Activated CD4-positive, alpha-beta T cell treated with anti-CD3 and anti-CD28 coated beads for 36 hours (primary cell): ENCODE results near the gene CTCFL. TPM values are rescaled to one million over a fixed set of nuclear protein-coding genes. Genes with fewer than 3 reads are reported as not detected.
A peak's percentile ranks its signal among the peaks of the same experiment; 100 is the strongest.

Experiments used
- ATAC-seq: fragments of 200-7000 bp; cut with Tn5 transposase; one replicate; pipeline ENCODE4 v1.10.0; 2021; ENCODE audit warnings: mild to moderate bottlenecking, moderate library complexity
- CTCF ChIA-PET: fragments of 350-600 bp; sonication (Branson Sonifier 250); formaldehyde crosslinking; loops from one replicate; lab custom pipeline; 2021; ENCODE audit warnings: antibody characterized with exemption; lab: Charles Lee
- POLR2A ChIA-PET: fragments of 350-600 bp; sonication (Branson Sonifier 250); formaldehyde crosslinking; loops from one replicate; lab custom pipeline; 2021; ENCODE audit warnings: antibody characterized with exemption, inconsistent platforms; lab: Charles Lee
- DNase-seq: peaks from one replicate; pipeline ENCODE4 v3.0.0-alpha.2; 2020
- H3K27ac Mint-ChIP-seq: one replicate; pipeline ENCODE4 v1.8.0; 2021; ENCODE audit warnings: mixed read lengths
- H3K27me3 Mint-ChIP-seq: one replicate; pipeline ENCODE4 v1.8.0; 2021; ENCODE audit warnings: mixed read lengths
- H3K36me3 Mint-ChIP-seq: one replicate; pipeline ENCODE4 v1.8.0; 2021; ENCODE audit warnings: low read depth, mixed read lengths
- H3K4me1 Mint-ChIP-seq: one replicate; pipeline ENCODE4 v1.8.0; 2021; ENCODE audit warnings: mixed read lengths
- H3K4me3 Mint-ChIP-seq: one replicate; pipeline ENCODE4 v1.8.0; 2021; ENCODE audit warnings: mild to moderate bottlenecking, moderate library complexity, mixed read lengths
- H3K9me3 Mint-ChIP-seq: one replicate; pipeline ENCODE4 v1.8.0; 2021; ENCODE audit warnings: low read depth, mixed read lengths
- intact Hi-C, 2 experiments: fragments of 100-400 bp; cut with DNase I in 1 of 2; cut with micrococcal nuclease in 1 of 2; formaldehyde crosslinking; loops; one replicate each; pipeline versions ENCODE4 v1.14.2 to v1.15.1; 2022 to 2024; cut with DNase I, micrococcal nuclease
- total RNA-seq, 2 experiments: library from RNA; stranded (reverse); gene quantifications; one replicate each; pipeline ENCODE4 v1.2.3, GENCODE V29; 2021

CTCFL gene
- total RNA-seq, 2 experiments from 2014 or later: not detected

DNA sequence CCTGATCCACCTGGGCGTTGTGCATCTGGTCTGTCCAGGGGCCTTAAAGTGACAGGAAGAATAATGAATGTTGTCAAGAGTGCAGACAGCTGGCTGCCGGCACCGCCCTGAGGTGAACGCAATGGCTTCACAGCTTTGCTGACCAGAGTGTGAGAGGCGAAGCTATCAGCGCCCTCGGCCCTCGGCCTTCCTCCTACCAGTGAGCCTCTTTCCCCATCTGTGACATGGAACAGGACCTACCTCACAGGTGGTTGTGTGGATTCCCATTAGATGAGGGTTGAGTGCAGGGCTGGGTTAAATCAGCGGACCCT is 54.8 kb downstream of the CTCFL start:
- no peaks in the 10 kb centered on the region for H3K36me3 Mint-ChIP-seq
- CTCF ChIA-PET: interaction anchor here (0.9 kb wide), 1 partner anchor 23 kb away, joined by 3 read pairs; no protein-coding TSS in a partner anchor
- intact Hi-C loops: no loop called here
- H3K27me3 Mint-ChIP-seq: no peaks in the 10 kb centered on the region
- H3K4me1 Mint-ChIP-seq: peaks cover 9% of the 10 kb centered on the region
- no peak overlapping the region for H3K27ac Mint-ChIP-seq
- POLR2A ChIA-PET: interaction anchor here (1.1 kb wide), 1 partner anchor 73 kb away, joined by 3 read pairs; no protein-coding TSS in a partner anchor
- H3K9me3 Mint-ChIP-seq: no peaks in the 10 kb centered on the region
- no peak for ATAC-seq
- H3K4me3 Mint-ChIP-seq: no peak overlapping the region
- no peak for DNase-seq

- ATAC-seq (no peak), DNase-seq (no peak)
- ChIA-PET CTCF (interaction anchor here (0.6 to 0.9 kb wide), 2 partner anchors 24 to 501 kb away, joined by 3 read pairs; no protein-coding TSS in a partner anchor), POLR2A (interaction anchor here (1.1 kb wide), 1 partner anchor 72 kb away, joined by 3 read pairs; no protein-coding TSS in a partner anchor)
- peaks cover 9% of the 10 kb centered on the region for H3K4me1 Mint-ChIP-seq
- no peak overlapping the region for H3K4me3 Mint-ChIP-seq
- H3K9me3 Mint-ChIP-seq: no peaks in the 10 kb centered on the region
- no peaks in the 10 kb centered on the region for H3K36me3 Mint-ChIP-seq
- H3K27me3 Mint-ChIP-seq: no peaks in the 10 kb centered on the region
- intact Hi-C loops: no loop called here
- H3K27ac Mint-ChIP-seq: no peak overlapping the region
These were observed 55.3 kb downstream of the CTCFL start for GRCh38 chr20:57469418-57470211.

GRCh38 chr20:57468523-57469417 is 56.2 kb downstream of the CTCFL start:
- Mint-ChIP-seq H3K36me3 (no peaks in the 10 kb centered on the region), H3K9me3 (no peaks in the 10 kb centered on the region), H3K4me3 (no peak overlapping the region), H3K27me3 (no peaks in the 10 kb centered on the region), H3K27ac (no peak overlapping the region), H3K4me1 (peaks cover 11% of the 10 kb centered on the region)
- no peak for ATAC-seq
- intact Hi-C loops: no loop called here
- POLR2A ChIA-PET: no interaction called here
- CTCF ChIA-PET: interaction anchor here (0.6 to 0.7 kb wide), 2 partner anchors 49 to 502 kb away, joined by 3 to 4 read pairs; no protein-coding TSS in a partner anchor
- DNase-seq: no peak

DNA sequence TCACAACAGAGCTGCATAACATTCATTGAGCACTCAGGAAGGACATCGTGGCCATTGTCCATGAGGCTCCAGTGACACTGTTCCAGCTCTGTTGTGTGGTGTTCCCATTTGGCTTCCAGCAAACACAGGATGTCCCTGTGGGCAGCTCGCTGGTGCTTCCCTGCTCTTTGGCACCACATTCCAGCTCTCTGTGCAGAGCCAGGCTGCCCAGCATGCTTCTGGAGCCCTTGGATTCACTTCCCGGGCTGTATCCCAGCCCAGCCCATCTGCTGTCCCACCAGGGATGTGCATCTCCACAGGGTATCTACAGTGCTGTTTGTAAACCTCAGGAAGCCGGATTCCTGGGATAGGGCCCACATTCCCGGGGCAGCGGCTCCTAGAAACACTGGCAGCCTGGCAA is 57.2 kb downstream of the CTCFL start:
- ChIA-PET CTCF (interaction anchor here (0.7 kb wide), 1 partner anchor 50 kb away, joined by 4 read pairs; no protein-coding TSS in a partner anchor), POLR2A (no interaction called here)
- peaks cover 4% of the 10 kb centered on the region for H3K4me1 Mint-ChIP-seq
- H3K4me3 Mint-ChIP-seq: no peak overlapping the region
- no peaks in the 10 kb centered on the region for H3K36me3 Mint-ChIP-seq
- H3K9me3 Mint-ChIP-seq: no peaks in the 10 kb centered on the region
- no peaks in the 10 kb centered on the region for H3K27me3 Mint-ChIP-seq
- H3K27ac Mint-ChIP-seq: no peak overlapping the region
- DNase-seq: no peak
- no peak for ATAC-seq
- intact Hi-C loops: no loop called here

DNA sequence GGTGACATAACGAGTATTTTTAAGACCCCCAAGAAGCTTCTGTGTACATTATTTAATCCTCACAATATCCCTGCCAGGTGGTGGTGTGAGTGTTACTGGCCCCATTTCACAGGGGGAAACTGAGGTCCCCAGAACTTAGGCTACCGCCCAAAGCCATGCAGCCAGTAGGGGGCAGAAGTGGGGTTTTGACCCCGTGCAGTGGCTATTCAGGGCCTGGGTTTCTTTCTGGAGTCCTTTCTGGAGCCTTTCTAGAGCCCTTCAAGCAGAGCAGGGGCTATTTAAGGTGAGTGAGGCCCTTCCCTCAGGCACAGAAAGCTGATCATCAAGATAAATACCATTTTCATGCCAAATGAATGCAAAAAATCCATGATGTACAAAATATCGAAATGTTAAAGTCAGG is 59.0 kb downstream of the CTCFL start:
- H3K4me1 Mint-ChIP-seq: peaks cover 4% of the 10 kb centered on the region
- H3K4me3 Mint-ChIP-seq: no peak overlapping the region
- POLR2A ChIA-PET: interaction anchor here (0.6 kb wide), 1 partner anchor 139 kb away, joined by 3 read pairs; no protein-coding TSS in a partner anchor
- intact Hi-C loops: no loop called here
- H3K27ac Mint-ChIP-seq: no peak overlapping the region
- no peaks in the 10 kb centered on the region for H3K27me3 Mint-ChIP-seq
- H3K36me3 Mint-ChIP-seq: no peaks in the 10 kb centered on the region
- DNase-seq (no peak), ATAC-seq (no peak)
- CTCF ChIA-PET: interaction anchor here (0.6 to 1.3 kb wide), 2 partner anchors 9 to 48 kb away, joined by 4 read pairs; no protein-coding TSS in a partner anchor
- H3K9me3 Mint-ChIP-seq: no peaks in the 10 kb centered on the region

DNA sequence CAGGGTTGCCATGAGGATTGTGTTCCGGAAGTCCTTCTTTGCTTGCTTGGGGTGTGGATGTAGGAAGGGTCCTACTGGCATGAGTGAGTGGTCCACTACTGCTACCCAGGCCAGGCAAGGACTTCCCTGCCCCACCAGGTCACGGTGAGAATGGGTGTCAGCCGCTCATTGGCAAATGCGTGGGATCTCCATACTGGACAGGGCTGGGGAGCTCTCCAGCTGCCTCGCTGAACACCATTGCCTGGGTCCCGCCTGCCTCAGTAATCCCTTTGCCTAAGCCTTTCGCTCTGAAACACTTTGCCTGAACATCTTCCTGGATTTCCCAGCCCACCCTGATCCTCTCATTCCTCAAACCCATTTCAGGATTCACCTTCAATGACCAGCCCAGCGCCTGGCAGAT is 59.5 kb downstream of the CTCFL start:
- ChIA-PET POLR2A (interaction anchor here (0.6 kb wide), 1 partner anchor 138 kb away, joined by 3 read pairs; no protein-coding TSS in a partner anchor), CTCF (interaction anchor here (0.6 to 1.3 kb wide), 2 partner anchors 9 to 47 kb away, joined by 4 read pairs; no protein-coding TSS in a partner anchor)
- Mint-ChIP-seq H3K27me3 (no peaks in the 10 kb centered on the region), H3K4me3 (no peak overlapping the region), H3K27ac (no peak overlapping the region), H3K36me3 (no peaks in the 10 kb centered on the region), H3K9me3 (no peaks in the 10 kb centered on the region), H3K4me1 (peaks cover 4% of the 10 kb centered on the region)
- no peak for ATAC-seq
- no peak for DNase-seq
- intact Hi-C loops: no loop called here

DNA sequence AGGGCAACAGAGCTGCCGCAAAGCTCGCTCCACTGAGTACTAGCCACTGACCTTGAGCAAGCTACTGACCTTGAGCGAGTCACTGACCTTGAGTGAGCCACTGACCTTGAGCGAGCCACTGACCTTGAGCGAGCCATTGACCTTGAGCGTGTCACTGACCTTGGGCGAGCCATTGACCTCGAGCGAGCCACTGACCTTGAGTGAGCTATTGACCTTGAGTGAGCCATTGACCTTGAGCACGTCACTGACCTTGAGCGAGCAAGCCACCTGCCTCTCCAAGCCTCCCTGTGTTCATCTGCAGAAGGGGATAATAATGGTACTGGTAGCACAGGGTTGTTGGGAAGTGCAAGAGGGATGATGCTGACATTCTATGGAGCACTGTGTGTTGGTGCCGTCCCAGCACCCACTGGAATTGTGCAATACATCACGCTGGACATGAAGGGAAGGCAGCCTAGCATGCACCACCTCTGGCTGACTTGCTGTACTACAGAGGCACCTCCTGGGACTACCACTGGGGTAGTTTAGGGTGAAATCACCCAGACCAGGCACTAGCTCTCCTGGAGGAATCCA is 60.2 kb downstream of the CTCFL start:
- no peaks in the 10 kb centered on the region for H3K36me3 Mint-ChIP-seq
- peaks cover 4% of the 10 kb centered on the region for H3K4me1 Mint-ChIP-seq
- no peak overlapping the region for H3K27ac Mint-ChIP-seq
- H3K27me3 Mint-ChIP-seq: no peaks in the 10 kb centered on the region
- intact Hi-C loops: no loop called here
- no peaks in the 10 kb centered on the region for H3K9me3 Mint-ChIP-seq
- H3K4me3 Mint-ChIP-seq: no peak overlapping the region
- ATAC-seq: peak; percentile 47
- CTCF ChIA-PET: interaction anchor here (1.3 kb wide), 1 partner anchor 10 kb away, joined by 4 read pairs; no protein-coding TSS in a partner anchor
- POLR2A ChIA-PET: no interaction called here
- peak; percentile 27 for DNase-seq

- DNase-seq (no peak), ATAC-seq (no peak)
- ChIA-PET POLR2A (no interaction called here), CTCF (no interaction called here)
- Mint-ChIP-seq H3K9me3 (no peaks in the 10 kb centered on the region), H3K27ac (no peak overlapping the region), H3K27me3 (no peaks in the 10 kb centered on the region), H3K36me3 (no peaks in the 10 kb centered on the region), H3K4me3 (no peak overlapping the region), H3K4me1 (peaks cover 4% of the 10 kb centered on the region)
- intact Hi-C loops: no loop called here
These were observed 62.2 kb downstream of the CTCFL start for GRCh38 chr20:57462781-57463180.

GRCh38 chr20:57461726-57462125 is 63.2 kb downstream of the CTCFL start:
- no peaks in the 10 kb centered on the region for H3K27me3 Mint-ChIP-seq
- H3K36me3 Mint-ChIP-seq: no peaks in the 10 kb centered on the region
- ChIA-PET CTCF (no interaction called here), POLR2A (no interaction called here)
- H3K4me1 Mint-ChIP-seq: peaks cover 4% of the 10 kb centered on the region
- ATAC-seq: no peak
- DNase-seq: no peak
- intact Hi-C loops: no loop called here
- no peak overlapping the region for H3K4me3 Mint-ChIP-seq
- H3K27ac Mint-ChIP-seq: no peak overlapping the region
- H3K9me3 Mint-ChIP-seq: no peaks in the 10 kb centered on the region

DNA sequence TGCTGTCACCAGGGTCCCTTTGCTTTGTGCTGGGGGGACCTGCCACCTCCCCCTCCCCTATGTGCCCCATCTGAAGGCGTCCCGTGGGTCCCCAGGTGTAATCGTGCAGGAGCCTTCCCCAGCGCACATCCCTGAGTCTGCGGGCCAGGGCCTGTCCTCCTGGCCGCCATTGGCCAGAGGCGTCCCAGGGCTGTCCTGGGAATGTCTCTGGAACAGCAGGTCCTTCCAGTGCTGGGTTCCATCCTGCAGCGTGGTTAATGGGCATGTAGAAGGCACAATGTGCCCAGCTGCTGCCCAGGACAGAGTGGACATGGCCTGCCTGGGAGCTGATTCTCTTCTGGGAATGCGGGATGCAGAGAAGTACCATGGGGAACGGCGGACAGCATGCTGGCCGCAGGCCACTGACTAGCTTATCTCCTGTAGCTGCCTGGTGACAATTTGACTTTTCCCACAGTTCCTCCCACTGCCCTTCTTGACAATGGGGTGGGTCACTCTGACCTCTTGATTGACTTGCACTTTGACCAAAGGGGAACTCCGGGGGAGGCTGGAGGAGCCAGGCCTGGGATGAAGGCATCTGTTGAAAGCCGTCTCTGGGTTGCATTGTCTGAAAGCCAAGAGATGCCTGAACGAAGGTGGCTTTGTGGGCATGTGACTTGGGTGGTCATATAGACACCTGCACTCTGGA is 64.0 kb downstream of the CTCFL start:
- Mint-ChIP-seq H3K27me3 (no peaks in the 10 kb centered on the region), H3K4me1 (peaks cover 4% of the 10 kb centered on the region), H3K36me3 (no peaks in the 10 kb centered on the region), H3K27ac (no peak overlapping the region), H3K9me3 (no peaks in the 10 kb centered on the region), H3K4me3 (no peak overlapping the region)
- POLR2A ChIA-PET: no interaction called here
- DNase-seq: no peak
- intact Hi-C loops: no loop called here
- no peak for ATAC-seq
- CTCF ChIA-PET: no interaction called here

- CTCF ChIA-PET: no interaction called here
- H3K27me3 Mint-ChIP-seq: no peaks in the 10 kb centered on the region
- H3K9me3 Mint-ChIP-seq: no peaks in the 10 kb centered on the region
- no peak overlapping the region for H3K4me3 Mint-ChIP-seq
- H3K36me3 Mint-ChIP-seq: no peaks in the 10 kb centered on the region
- no peak for ATAC-seq
- H3K27ac Mint-ChIP-seq: no peak overlapping the region
- no peak for DNase-seq
- POLR2A ChIA-PET: no interaction called here
- intact Hi-C loops: no loop called here
- peaks cover 4% of the 10 kb centered on the region for H3K4me1 Mint-ChIP-seq
These were observed 65.0 kb downstream of the CTCFL start for GRCh38 chr20:57459897-57460296.
